Putamen (tissue), 1 donor: ENCODE data around the gene LDOC1.
"Not testable (repeated sequence)": the region's sequence is repeated elsewhere in the genome, so short reads cannot be mapped to it uniquely, and the experiment has no call there.

Experiments used
- DNase-seq: peaks from one replicate; pipeline ENCODE4 v3.0.0-alpha.2; 2016; ENCODE audit warnings: low spot score

Gene LDOC1

GRCh38 chrX:141176586-141177451 is at the start of gene LDOC1:
Gene LDOC1 (minus strand): TSS chrX:141177129. CDS start chrX:141177021, 108 bp downstream.
- DNase-seq = peak; percentile 83

GRCh38 chrX:141221611-141222010 is 44.7 kb upstream of the LDOC1 start:
- no peak for DNase-seq

GRCh38 chrX:141220342-141221008 is 43.5 kb upstream of the LDOC1 start:
- DNase-seq = no peak

GRCh38 chrX:141214196-141214595 is 37.3 kb upstream of the LDOC1 start:
- no peak for DNase-seq

- DNase-seq = no peak
These were observed 25.0 kb upstream of the LDOC1 start for GRCh38 chrX:141201962-141202361.

- not testable (repeated sequence) for DNase-seq
These were observed 11.6 kb upstream of the LDOC1 start for GRCh38 chrX:141188573-141188972.

- DNase-seq = peak; percentile 45
These were observed 8.4 kb upstream of the LDOC1 start for GRCh38 chrX:141185366-141185765.

- DNase-seq = peak; percentile 12
These were observed 6.1 kb upstream of the LDOC1 start for GRCh38 chrX:141183000-141183399.

- DNase-seq = no peak
These were observed 3.9 kb upstream of the LDOC1 start for GRCh38 chrX:141180851-141181250.

- DNase-seq = no peak
These were observed 1.1 kb downstream of the LDOC1 start for GRCh38 chrX:141175786-141176185.

GRCh38 chrX:141164406-141164805 is 12.5 kb downstream of the LDOC1 start:
- no peak for DNase-seq

GRCh38 chrX:141158084-141158483 is 18.8 kb downstream of the LDOC1 start:
- DNase-seq = no peak

- DNase-seq = not testable (repeated sequence)
These were observed 21.7 kb downstream of the LDOC1 start for GRCh38 chrX:141155231-141155630.

- no peak for DNase-seq
These were observed 34.0 kb downstream of the LDOC1 start for GRCh38 chrX:141142946-141143345.

GRCh38 chrX:141133272-141133671 is 43.7 kb downstream of the LDOC1 start:
- DNase-seq = no peak

GRCh38 chrX:141127146-141127545 is 49.8 kb downstream of the LDOC1 start:
- no peak for DNase-seq
